Measurements from ENCODE around the gene UGT1A5.
"Not testable (repeated sequence)": the region's sequence is repeated elsewhere in the genome, so short reads cannot be mapped to it uniquely, and the experiment has no call there.

Gene UGT1A5

GRCh38 chr2:233693963-233694362 is 18.7 kb upstream of the UGT1A5 start:
- DNase-seq = no peak

DNA sequence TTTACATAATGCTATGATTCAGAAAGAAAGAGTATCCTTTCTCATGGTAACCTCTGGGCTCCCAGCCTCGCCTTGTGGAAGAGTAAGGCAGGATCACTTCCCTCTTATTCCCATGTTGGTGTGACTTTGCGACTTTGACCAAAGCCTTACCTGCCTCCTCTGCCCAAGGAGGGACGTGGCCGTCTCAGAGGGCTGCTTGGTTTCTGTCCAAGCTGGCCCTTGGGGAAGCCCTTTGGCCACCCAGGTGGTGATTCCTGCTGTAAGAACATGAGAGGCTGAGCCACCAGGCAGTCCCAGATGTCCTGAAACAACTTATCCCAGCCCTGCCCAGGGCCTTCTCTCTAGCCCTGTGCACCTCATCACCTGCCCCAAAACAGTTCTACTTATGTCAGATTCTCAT is 14.0 kb upstream of the UGT1A5 start:
- DNase-seq = no peak

- no peak for DNase-seq
Measured at GRCh38 chr2:233699424-233700027, 13.2 kb upstream of the UGT1A5 start.

DNA sequence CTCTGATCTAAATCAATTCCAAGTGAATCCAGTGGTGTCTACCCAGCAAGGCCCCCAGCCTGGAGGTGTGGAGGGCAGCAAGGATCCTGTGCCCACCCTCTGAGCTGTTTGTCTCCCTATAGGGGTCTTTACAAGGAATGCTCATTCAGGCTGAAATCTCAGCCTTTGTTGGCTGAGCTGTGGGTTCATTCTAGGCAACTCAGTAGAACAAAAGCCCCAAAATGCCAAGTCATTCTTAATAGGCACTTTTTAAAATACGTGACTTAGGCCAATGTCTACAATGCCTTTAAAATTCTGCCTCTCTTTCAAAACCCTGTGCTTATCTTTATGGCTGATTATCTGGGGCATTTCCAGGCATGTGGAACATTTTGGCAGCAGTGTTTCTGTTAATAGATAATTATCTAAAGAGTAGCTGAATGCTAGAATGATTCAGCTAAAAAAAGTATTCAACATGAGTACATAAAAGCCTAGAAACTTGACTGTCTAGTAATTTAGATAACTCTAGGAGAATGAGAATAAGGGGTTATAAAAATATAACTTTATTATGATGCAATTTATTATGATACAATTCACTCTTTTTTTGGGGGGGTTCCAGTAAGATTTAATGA is 12.6 kb upstream of the UGT1A5 start:
- DNase-seq = no peak

DNA sequence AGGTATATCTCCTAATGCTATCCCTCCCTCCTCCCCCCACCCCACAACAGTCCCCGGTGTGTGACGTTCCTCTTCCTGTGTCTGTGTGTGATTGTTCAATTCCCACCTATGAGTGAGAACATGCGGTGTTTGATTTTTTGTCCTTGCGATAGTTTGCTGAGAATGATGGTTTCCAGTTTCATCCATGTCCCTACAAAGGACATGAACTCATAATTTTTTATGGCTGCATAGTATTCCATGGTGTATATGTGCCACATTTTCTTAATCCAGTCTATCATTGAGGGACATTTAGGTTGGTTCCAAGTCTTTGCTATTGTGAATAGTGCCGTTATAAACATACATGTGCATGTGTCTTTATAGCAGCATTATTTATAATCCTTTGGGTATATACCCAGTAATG is 11.9 kb upstream of the UGT1A5 start:
- not testable (repeated sequence) for DNase-seq

DNA sequence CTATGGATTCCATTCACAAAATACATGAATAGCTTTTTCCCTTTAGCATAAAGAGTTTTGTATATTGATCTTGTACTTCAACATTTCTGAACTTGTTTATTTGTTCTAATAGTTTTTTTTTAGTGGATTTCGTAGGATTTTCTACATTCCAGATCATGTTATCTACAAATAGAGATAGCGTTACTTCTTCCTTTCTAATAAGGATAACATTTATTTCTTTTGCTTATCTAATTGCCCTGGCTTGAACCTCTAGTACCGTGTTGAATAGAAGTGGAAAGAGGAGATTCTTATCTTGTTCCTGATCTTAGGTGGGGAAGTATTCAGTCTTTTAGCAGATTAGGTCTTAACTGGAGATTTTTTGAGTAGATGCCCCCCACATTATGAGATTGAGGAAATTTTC is 10.5 kb upstream of the UGT1A5 start:
- DNase-seq = no peak

DNA sequence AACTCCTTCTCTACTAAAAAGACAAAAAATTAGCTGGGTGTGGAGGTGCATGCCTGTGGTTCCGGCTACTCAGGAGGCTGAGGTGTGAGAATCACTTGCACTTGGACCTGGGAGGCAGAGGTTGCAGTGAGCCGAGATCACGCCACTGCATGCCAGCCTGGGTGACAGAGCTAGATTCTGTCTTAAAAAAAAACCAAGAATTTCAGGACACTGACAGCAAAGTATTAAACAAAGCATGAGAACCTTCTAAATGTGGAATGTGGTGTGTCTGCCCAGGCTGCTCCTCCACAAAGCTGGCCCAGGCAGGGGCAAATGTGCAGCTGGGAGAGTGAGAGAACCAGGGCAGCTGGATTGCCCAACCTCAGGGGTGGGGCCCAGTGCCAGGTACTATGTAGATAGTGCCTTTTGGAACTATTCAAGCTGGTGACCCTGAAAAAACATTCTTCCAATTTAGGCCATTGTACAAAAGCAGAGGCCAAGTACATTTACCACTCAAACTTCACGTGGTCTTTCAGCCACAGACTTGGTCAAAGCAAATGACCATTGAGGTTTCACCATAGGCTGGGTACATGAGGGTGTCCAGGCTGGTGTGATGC is 6.7 kb upstream of the UGT1A5 start:
- no peak for DNase-seq

- no peak for DNase-seq
Measured at GRCh38 chr2:233706720-233707119, 6.0 kb upstream of the UGT1A5 start.

DNA sequence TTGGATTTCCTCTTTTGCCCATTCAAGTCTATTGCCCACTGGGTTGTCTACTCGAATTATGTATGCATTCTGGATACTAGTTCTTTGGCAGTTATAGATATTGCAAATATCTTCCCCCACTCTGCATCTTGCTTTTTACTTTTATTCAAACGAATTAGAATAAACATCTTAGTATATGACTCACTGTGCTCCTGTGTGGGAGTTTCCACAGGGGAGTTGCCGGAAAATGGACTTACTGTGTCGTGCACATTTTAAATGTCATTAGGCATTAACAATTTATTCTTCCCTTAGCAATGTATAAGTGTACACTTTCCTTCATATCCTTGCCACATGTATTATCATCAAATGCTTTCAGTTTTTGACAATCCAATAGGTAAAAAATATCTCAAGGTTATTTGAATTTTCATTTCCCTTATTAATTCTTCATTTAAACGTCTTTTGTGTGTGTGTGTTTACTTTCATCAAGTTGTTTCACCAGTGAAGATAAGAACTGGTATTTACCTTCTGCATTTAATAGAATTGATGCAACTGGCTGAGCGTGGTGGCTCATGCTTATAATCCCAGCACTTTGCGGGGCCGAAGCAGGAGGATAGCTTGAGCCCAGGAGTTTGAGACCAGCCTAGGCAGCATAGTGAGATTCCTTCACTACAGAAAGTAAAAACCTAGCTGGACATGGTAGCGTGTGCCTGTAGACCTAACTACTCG is 4.6 kb upstream of the UGT1A5 start:
- DNase-seq = no peak

GRCh38 chr2:233708942-233709341 is 3.8 kb upstream of the UGT1A5 start:
- DNase-seq = no peak

- peak; percentile 37 for DNase-seq
Measured at GRCh38 chr2:233711312-233712008, 1.2 kb upstream of the UGT1A5 start.

DNA sequence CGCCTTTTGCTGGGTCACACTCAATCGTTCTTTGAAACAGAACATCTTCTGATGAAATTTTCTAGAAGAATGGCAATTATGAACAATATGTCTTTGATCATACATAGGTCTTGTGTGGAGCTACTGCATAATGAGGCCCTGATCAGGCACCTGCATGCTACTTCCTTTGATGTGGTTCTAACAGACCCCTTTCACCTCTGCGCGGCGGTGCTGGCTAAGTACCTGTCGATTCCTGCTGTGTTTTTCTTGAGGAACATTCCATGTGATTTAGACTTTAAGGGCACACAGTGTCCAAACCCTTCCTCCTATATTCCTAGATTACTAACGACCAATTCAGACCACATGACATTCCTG is 532 bp downstream of the UGT1A5 start:
- DNase-seq = no peak

GRCh38 chr2:233714121-233714520 is 1.4 kb downstream of the UGT1A5 start:
- DNase-seq = no peak

- no peak for DNase-seq
Measured at GRCh38 chr2:233718552-233718951, 5.8 kb downstream of the UGT1A5 start, which contains the start of gene UGT1A4. Gene UGT1A4, plus strand, starts transcription at chr2:233718736. Its CDS starts 85 bp downstream, at chr2:233718821.

GRCh38 chr2:233728723-233729301 is 16.1 kb downstream of the UGT1A5 start, which contains the start of gene UGT1A3:
Gene UGT1A3, plus strand, starts transcription at chr2:233729042. Its CDS starts 85 bp downstream, at chr2:233729127.
- no peak for DNase-seq

DNA sequence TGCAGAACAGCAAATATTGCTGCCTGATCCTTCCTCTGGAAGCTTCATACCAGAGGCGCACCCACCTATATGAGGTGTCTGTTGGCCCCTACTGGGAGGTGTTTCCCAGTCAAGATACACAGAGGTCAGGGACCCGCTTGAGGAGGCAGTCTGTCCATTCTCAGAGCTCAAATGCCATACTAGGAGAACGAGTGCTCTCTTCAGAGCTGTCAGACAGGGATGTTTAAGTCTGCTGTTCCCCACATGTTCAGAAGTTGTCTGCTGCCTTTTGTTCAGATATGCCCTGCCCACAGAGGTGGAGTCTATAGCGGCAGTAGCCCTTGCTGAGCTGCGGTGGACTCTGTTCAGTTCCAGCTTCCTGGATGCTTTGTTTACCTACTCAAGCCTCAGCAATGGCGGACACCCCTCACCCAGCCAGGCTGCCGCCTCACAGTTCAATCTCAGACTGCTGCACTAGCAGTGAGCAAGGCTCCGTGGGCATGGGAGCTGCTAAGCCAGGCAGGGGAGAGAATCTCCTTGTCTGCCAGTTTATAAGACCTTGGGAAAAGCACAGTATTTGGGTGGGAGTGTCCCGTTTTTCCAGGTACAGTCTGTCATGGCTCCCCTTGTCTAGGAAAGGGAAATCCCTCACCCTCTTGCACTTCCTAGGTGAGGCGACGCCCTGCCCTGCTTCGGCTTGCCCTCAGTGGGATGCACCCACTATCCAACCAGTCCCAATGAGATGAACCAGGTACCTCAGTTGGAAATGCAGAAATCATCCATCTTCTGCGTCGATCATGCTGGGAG is 24.4 kb downstream of the UGT1A5 start:
- not testable (repeated sequence) for DNase-seq

GRCh38 chr2:233740870-233741269 is 28.2 kb downstream of the UGT1A5 start:
- DNase-seq = no peak

DNA sequence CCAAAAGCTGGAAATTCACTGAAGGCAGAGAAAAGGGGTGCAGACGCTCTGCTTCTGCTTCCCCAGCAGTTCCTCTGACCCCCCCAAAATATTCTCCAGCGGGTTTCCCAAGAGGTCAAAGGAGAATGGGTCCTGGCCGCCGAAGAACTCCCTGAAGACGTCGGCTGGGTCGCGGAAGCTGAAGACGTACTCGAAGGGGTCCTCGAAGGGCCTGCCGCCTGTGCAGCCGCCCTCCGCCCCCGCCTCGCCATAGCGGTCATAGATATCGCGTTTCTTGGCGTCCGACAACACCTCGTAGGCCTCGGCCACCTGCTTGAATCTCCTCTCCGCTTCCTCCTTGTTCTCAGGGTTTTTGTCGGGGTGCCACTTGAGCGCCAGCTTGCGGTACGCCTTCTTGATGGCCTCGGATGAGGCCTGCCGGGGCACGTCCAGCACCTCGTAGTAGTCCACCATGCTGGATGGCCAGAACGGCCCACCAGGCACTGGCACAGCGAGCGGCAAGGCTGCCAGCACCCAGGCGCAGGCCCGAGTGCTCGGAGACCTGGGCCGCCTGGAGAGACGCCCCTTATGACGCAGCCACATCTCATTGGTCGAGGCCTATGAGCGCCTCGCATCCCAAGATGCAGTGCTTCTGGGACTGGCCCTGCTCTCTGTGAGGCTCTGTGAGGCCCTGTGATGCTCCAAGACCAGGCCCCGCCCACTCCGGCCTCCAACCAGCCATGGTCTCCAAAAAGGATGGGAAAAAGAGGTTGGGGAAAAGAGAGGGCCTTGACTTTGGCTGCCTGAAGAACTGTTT is 31.0 kb downstream of the UGT1A5 start:
- DNase-seq = no peak

DNA sequence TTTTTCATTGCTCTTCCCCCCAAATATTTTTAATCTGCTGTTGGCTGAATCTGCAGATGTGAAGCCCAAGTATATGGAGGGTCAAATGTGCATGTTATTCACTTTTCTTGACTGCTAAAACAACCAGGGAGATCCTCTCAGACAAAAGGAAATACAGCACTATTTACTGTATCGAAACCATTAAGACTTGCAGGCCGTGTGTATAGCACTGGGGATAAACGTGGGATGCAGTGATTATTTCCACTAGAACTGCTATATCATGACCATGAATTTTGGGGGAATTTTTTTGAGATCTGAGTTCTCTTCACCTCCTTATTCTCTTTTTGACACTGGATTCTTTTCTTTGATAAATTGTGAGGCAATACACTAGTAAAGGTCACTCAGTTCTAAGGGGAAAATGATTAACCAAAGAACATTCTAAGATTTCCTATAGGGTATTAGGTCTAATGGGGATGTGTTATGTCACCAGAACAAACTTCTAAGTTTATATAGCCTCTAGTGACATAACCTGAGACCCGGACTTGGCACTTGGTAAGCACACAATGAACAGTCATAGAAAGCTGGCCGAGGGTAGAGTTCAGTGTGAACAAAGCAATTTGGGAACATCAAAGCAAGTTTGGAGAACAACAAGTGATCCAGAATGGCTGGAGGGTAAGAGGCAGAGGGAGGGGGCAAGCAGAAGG is 32.5 kb downstream of the UGT1A5 start:
- no peak for DNase-seq

DNA sequence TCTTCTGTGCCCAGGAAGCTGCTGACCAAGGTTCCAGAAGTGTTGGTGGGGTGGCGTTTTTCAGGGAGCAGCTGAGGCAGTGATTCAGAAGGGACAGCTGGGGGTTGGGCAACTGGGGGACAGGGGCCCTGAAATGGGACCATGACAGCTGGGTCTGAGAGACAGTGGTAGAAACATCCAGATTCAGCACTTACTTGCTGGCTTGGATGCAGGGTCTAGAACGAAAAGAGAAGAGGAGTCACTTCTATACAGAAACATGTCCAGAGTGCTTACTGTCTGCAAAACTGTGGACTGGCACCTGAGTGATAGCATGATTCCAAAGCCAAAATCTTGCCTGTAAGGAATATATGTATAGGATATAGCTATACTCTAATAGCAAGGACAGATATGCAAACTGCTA is 33.1 kb downstream of the UGT1A5 start:
- DNase-seq = not testable (repeated sequence)
